H1 (cell line): Measurements from ENCODE around the gene GRM7. TPM values are rescaled to one million over a fixed set of nuclear protein-coding genes. Genes with fewer than 3 reads are reported as not detected.

ENCODE experiments used
- ASH2L ChIP-seq: fragments of 200-600, 300-600 bp; sonication (generic); IDR thresholded peaks from one replicate; pipeline ENCODE4 v1.7.1; 2017; ENCODE audit warnings: low read length
- POLR2A ChIP-seq, 2 experiments: IDR thresholded peaks; 1 replicate in 1 of 2; 2 replicates in 1 of 2; pipeline ENCODE4 v1.6.1; 2011; ENCODE audit warnings: low read depth in 2 of 2, low read length in 2 of 2, mild to moderate bottlenecking in 2 of 2; ENCODE audit errors: control extremely low read depth in 1 of 2
- RNF2 ChIP-seq: fragments of 200-900, 300-1000 bp; sonication (generic); IDR thresholded peaks from 2 replicates; pipeline ENCODE4 v1.7.1; 2016; ENCODE audit warnings: borderline replicate concordance, low read depth, mild to moderate bottlenecking, antibody characterized with exemption, low read length; ENCODE audit not compliant: poor library complexity, severe bottlenecking; ENCODE audit errors: missing control alignments
- polyA plus RNA-seq, 7 experiments: library from polyadenylated mRNA; depleted of rRNA in 3 of 7; stranded (reverse) in 5 of 7; unstranded in 2 of 7; fragments of >200 nt in 5 of 7; fragments of 200-250 nt in 2 of 7; gene quantifications; 1 replicate in 5 of 7; 2 replicates in 1 of 7; 4 replicates in 1 of 7; pipeline versions ENCODE4 v1.2.1 to v1.2.3, GENCODE V29; 2011 to 2013; ENCODE audit warnings: missing spikeins in 2 of 7, mixed read lengths in 2 of 7
- total RNA-seq: library from RNA; stranded (reverse); fragmentation: NEBNext Ultra II Directional; extraction: Animal tissue kit (Norgen Biotek cat#: 25700); gene quantifications from 2 replicates; pipeline ENCODE4 v1.2.1, GENCODE V29; 2021

GRM7 gene
- total and polyA plus RNA-seq, 2 of the 8 experiments (the other 6 are each of a cell fraction or from before 2014, with no cell fraction given): 0.17 to 0.24 TPM

GRCh38 chr3:7309641-7310102 lies 448.8 kb downstream of the GRM7 start (continued):
- TF ChIP-seq RNF2: no peak
- no peak for TF ChIP-seq ASH2L
- TF ChIP-seq POLR2A (IDR thresholded peaks at IDR 0.05; ENCODE audit: control extremely low read depth in 1 of 2, low read depth in 2 of 2, low read length in 2 of 2): no peak
